OCI-LY1 (cell line): ENCODE results near the gene RPL37A.

Experiments used
- H2AFZ ChIP-seq: fragments of 200-600 bp; sonication (generic), shearing (Covaris generic); 2 replicates; pipeline ENCODE4 v1.6.0; 2014; ENCODE audit warnings: antibody characterized with exemption, mild to moderate bottlenecking, low read length
- H3F3A ChIP-seq: fragments of 200-600 bp; sonication (generic), shearing (Covaris generic); 2 replicates; pipeline ENCODE4 v1.6.0; 2014; ENCODE audit warnings: mild to moderate bottlenecking, antibody characterized with exemption, low read length, moderate library complexity; ENCODE audit not compliant: insufficient read depth
- H3K27ac ChIP-seq: fragments of 200-600 bp; sonication (generic); 2 replicates; pipeline ENCODE4 v1.5.1; 2014; ENCODE audit warnings: low read length, mixed run types, mild to moderate bottlenecking, low read depth; ENCODE audit not compliant: poor library complexity, severe bottlenecking
- H3K27me3 ChIP-seq: fragments of 200-600 bp; sonication (generic); 2 replicates; pipeline ENCODE4 v1.6.0; 2014; ENCODE audit warnings: antibody characterized with exemption, mild to moderate bottlenecking, low read length, moderate library complexity; ENCODE audit not compliant: insufficient read depth
- H3K36me3 ChIP-seq: fragments of 200-600 bp; sonication (generic); 2 replicates; pipeline ENCODE4 v1.6.1; 2014; ENCODE audit warnings: mild to moderate bottlenecking, antibody characterized with exemption, low read length, moderate library complexity, mixed read lengths; ENCODE audit not compliant: insufficient read depth
- H3K4me1 ChIP-seq: fragments of 200-600 bp; sonication (generic); 2 replicates; pipeline ENCODE4 v1.5.1; 2014; ENCODE audit warnings: mild to moderate bottlenecking, low read length, moderate library complexity; ENCODE audit not compliant: insufficient read depth, severe bottlenecking
- H3K4me2 ChIP-seq: fragments of 200-600 bp; sonication (generic), shearing (Covaris generic); 2 replicates; pipeline ENCODE4 v1.6.1; 2014; ENCODE audit warnings: low read length
- H3K4me3 ChIP-seq: fragments of 200-600 bp; sonication (generic); 2 replicates; pipeline ENCODE4 v1.5.1; 2014; ENCODE audit warnings: low read length, low read depth, mild to moderate bottlenecking, mixed read lengths; ENCODE audit not compliant: poor library complexity, severe bottlenecking
- H3K79me2 ChIP-seq: fragments of 200-600 bp; shearing (Covaris generic); 2 replicates; pipeline ENCODE4 v1.6.1; 2016; ENCODE audit warnings: mixed run types, low read length, mixed read lengths; ENCODE audit not compliant: insufficient read depth
- H3K9ac ChIP-seq: fragments of 200-600 bp; sonication (generic), shearing (Covaris generic); 2 replicates; pipeline ENCODE4 v1.6.1; 2014; ENCODE audit warnings: mild to moderate bottlenecking, low read length, mixed read lengths
- H3K9me2 ChIP-seq: fragments of 200-600 bp; sonication (generic), shearing (Covaris generic); 2 replicates; pipeline ENCODE4 v1.6.1; 2014; ENCODE audit warnings: low read depth, mild to moderate bottlenecking, low read length, mixed read lengths
- H3K9me3 ChIP-seq: fragments of 200-600 bp; shearing (Covaris generic); 2 replicates; pipeline ENCODE4 v1.6.1; 2014; ENCODE audit warnings: low read length, mixed read lengths
- H4K20me1 ChIP-seq: fragments of 200-600 bp; sonication (generic), shearing (Covaris generic); 2 replicates; pipeline ENCODE4 v1.6.0; 2016; ENCODE audit warnings: mild to moderate bottlenecking, low read length; ENCODE audit not compliant: insufficient read depth
- EZH2 ChIP-seq: fragments of 200-600 bp; sonication (generic), shearing (Covaris generic); IDR thresholded peaks from 2 replicates; pipeline ENCODE4 v1.8.0; 2017; ENCODE audit warnings: borderline replicate concordance, mixed run types, mild to moderate bottlenecking, antibody characterized with exemption, low read length, moderate library complexity, mixed read lengths
- TF ChIP-seq, protein P1 (sequence below): fragments of 200-600 bp; sonication (generic), shearing (Covaris generic); IDR thresholded peaks from 2 replicates; pipeline ENCODE4 v1.5.1; 2017; ENCODE audit warnings: mild to moderate bottlenecking, antibody characterized with exemption, low read length, moderate library complexity, mixed read lengths

RPL37A gene

DNA sequence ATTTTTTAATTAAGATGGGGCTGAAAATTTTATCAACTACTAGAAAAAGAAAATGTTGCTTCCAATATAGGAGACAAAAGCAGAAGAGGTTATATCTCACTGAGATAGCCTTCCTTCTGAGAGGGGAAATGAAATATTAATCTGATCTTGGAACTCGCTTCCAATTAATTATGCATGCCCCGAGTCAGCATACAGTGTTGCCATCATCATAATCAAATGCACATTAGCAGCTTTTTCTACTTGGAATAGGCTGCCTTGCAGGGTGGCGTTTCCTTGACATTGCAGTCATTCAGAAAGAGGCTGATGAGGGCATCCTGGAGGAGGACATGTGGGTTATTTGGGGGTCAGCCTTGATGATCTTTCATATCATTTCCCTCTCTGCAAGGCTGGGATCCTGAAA is 18.4 kb upstream of the RPL37A start:
- no peaks in the 10 kb centered on the region for H3K4me1 ChIP-seq
- H3K9me3 ChIP-seq = no peaks in the 10 kb centered on the region
- no peaks in the 10 kb centered on the region for H4K20me1 ChIP-seq
- no peaks in the 10 kb centered on the region for H3F3A ChIP-seq
- no peaks in the 10 kb centered on the region for H3K27me3 ChIP-seq
- TF ChIP-seq, protein P1, sequence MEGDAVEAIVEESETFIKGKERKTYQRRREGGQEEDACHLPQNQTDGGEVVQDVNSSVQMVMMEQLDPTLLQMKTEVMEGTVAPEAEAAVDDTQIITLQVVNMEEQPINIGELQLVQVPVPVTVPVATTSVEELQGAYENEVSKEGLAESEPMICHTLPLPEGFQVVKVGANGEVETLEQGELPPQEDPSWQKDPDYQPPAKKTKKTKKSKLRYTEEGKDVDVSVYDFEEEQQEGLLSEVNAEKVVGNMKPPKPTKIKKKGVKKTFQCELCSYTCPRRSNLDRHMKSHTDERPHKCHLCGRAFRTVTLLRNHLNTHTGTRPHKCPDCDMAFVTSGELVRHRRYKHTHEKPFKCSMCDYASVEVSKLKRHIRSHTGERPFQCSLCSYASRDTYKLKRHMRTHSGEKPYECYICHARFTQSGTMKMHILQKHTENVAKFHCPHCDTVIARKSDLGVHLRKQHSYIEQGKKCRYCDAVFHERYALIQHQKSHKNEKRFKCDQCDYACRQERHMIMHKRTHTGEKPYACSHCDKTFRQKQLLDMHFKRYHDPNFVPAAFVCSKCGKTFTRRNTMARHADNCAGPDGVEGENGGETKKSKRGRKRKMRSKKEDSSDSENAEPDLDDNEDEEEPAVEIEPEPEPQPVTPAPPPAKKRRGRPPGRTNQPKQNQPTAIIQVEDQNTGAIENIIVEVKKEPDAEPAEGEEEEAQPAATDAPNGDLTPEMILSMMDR = no peak
- no peak for TF ChIP-seq EZH2
- H3K36me3 ChIP-seq = peaks cover 35% of the 10 kb centered on the region
- no peak overlapping the region for H3K27ac ChIP-seq
- H3K79me2 ChIP-seq = no peaks in the 10 kb centered on the region
- no peak overlapping the region for H2AFZ ChIP-seq
- H3K4me3 ChIP-seq = no peak overlapping the region
- H3K4me2 ChIP-seq = no peak overlapping the region
- no peaks in the 10 kb centered on the region for H3K9me2 ChIP-seq
- H3K9ac ChIP-seq = no peak overlapping the region

DNA sequence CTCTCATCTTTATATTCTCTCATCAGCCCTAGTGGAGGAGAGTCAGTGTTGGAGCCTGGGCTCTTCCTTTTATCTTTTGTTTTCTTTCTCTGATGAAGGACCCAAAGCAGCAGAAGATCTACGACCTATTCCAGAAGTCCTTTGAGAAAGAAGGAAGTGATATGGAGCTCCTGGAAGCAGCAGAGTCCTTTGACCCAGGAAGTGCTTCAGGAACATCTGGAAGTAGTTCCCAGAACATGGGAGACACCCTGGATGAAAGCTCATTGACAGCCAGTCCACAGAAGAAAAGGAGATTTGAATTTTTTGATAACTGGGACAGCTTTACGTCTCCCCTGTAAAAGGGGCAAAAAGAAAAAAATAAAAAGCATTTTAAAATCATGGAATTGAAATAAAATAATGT is 16.0 kb upstream of the RPL37A start:
- Histone ChIP-seq H3K9me2 (no peaks in the 10 kb centered on the region), H3K27ac (no peak overlapping the region), H4K20me1 (no peaks in the 10 kb centered on the region), H3K9me3 (no peaks in the 10 kb centered on the region), H3K4me2 (no peak overlapping the region), H3K9ac (no peak overlapping the region), H3K4me1 (no peaks in the 10 kb centered on the region), H3K27me3 (no peaks in the 10 kb centered on the region), H3K36me3 (peaks cover 35% of the 10 kb centered on the region), H3F3A (no peaks in the 10 kb centered on the region), H2AFZ (no peak overlapping the region), H3K79me2 (no peaks in the 10 kb centered on the region), H3K4me3 (no peak overlapping the region)
- TF ChIP-seq EZH2 = no peak
- TF ChIP-seq, protein P1 = no peak

DNA sequence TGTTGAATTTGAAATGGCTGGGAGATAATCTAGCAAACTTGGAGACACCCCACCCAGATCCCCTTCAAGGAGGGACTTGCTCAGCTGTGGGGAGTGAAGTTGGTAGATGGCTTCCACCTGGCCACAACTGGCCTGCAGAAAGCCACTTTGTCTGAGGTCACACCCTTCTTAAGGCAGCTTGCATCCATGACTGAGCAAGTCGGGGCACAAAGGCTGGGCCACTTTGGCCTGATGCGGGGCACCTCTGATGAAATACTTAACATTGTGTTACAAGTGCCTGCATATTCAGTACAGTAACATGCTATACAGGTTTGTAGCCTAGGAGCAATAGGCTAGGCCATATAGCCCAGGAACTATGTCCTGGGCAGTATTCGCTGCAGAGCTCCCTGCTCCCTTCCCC is 13.4 kb upstream of the RPL37A start:
- no peaks in the 10 kb centered on the region for H3K79me2 ChIP-seq
- H3K4me2 ChIP-seq = no peak overlapping the region
- H2AFZ ChIP-seq = no peak overlapping the region
- no peak overlapping the region for H3K9ac ChIP-seq
- no peaks in the 10 kb centered on the region for H3K27me3 ChIP-seq
- H3K9me2 ChIP-seq = no peaks in the 10 kb centered on the region
- no peak overlapping the region for H3K27ac ChIP-seq
- peaks cover 22% of the 10 kb centered on the region for H3K36me3 ChIP-seq
- no peaks in the 10 kb centered on the region for H3K4me1 ChIP-seq
- no peaks in the 10 kb centered on the region for H3K9me3 ChIP-seq
- no peak for TF ChIP-seq EZH2
- H3F3A ChIP-seq = no peaks in the 10 kb centered on the region
- H3K4me3 ChIP-seq = no peak overlapping the region
- no peaks in the 10 kb centered on the region for H4K20me1 ChIP-seq

DNA sequence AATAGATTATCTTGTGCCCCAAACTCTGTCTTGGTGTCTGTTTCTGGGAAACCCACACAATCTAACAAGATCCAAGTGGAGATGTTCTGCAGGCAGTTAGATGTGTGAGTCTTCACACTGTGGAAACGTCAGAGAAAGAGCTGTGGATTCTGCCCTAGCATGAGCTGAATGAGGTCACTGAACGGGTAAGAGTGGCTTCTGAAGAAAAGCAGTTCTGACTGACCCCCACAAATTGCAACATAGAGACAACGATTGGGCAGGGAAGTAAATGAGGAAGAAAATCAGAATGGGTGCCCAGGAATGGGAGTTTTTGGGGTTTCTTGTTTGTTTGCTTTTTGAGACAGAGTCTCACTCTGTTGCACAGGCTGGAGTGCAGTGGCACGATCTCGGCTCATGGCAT is 12.9 kb upstream of the RPL37A start:
- H3K36me3 ChIP-seq = peaks cover 17% of the 10 kb centered on the region
- H3K27ac ChIP-seq = no peak overlapping the region
- no peak overlapping the region for H3K4me3 ChIP-seq
- no peak overlapping the region for H3K9ac ChIP-seq
- no peaks in the 10 kb centered on the region for H3K9me3 ChIP-seq
- H3K4me2 ChIP-seq = no peak overlapping the region
- no peak overlapping the region for H2AFZ ChIP-seq
- no peak for TF ChIP-seq EZH2
- TF ChIP-seq, protein P1 = no peak
- H3F3A ChIP-seq = no peaks in the 10 kb centered on the region
- no peaks in the 10 kb centered on the region for H3K4me1 ChIP-seq
- no peaks in the 10 kb centered on the region for H3K27me3 ChIP-seq
- H3K9me2 ChIP-seq = no peaks in the 10 kb centered on the region
- no peaks in the 10 kb centered on the region for H3K79me2 ChIP-seq
- H4K20me1 ChIP-seq = no peaks in the 10 kb centered on the region
